HEK293 (cell line): ENCODE measurements around the gene IL6.

Experiments used
- FEZF1 ChIP-seq: fragments of 450-650 bp; formaldehyde crosslinking; IDR thresholded peaks from 2 replicates; pipeline ENCODE4 v1.5.1; 2016; ENCODE audit warnings: missing biosample characterization, missing genetic modification characterization
- GLI2 ChIP-seq: fragments of 450-650 bp; formaldehyde crosslinking; IDR thresholded peaks from 2 replicates; pipeline ENCODE4; 2017; ENCODE audit warnings: missing biosample characterization, missing genetic modification characterization, low read depth, borderline replicate concordance
- MZF1 ChIP-seq: fragments of 450-650 bp; formaldehyde crosslinking; IDR thresholded peaks from 2 replicates; pipeline ENCODE4 v1.5.1; 2017; ENCODE audit warnings: missing biosample characterization, missing genetic modification characterization, borderline replicate concordance
- SETDB1 ChIP-seq: IDR thresholded peaks from one replicate; pipeline ENCODE4 v1.6.1; 2017; ENCODE audit warnings: mild to moderate bottlenecking, low read length, moderate library complexity, mixed read lengths; ENCODE audit not compliant: insufficient read length
- SP2 ChIP-seq: fragments of 450-650 bp; formaldehyde crosslinking; IDR thresholded peaks from 2 replicates; pipeline ENCODE4 v1.5.1; 2016; ENCODE audit warnings: missing biosample characterization, missing genetic modification characterization
- ZBTB48 ChIP-seq: fragments of 450-650 bp; formaldehyde crosslinking; IDR thresholded peaks from 2 replicates; pipeline ENCODE4 v1.5.1; 2016; ENCODE audit warnings: missing biosample characterization, missing genetic modification characterization
- ZNF10 ChIP-seq: fragments of 450-650 bp; formaldehyde crosslinking; IDR thresholded peaks from 2 replicates; pipeline ENCODE4 v1.5.1; 2017; ENCODE audit warnings: missing biosample characterization, missing genetic modification characterization
- ZNF132 ChIP-seq: fragments of 450-650 bp; formaldehyde crosslinking; IDR thresholded peaks from 2 replicates; pipeline ENCODE4 v1.5.1; 2017; ENCODE audit warnings: missing biosample characterization, missing genetic modification characterization, borderline replicate concordance
- ZNF223 ChIP-seq: fragments of 450-650 bp; formaldehyde crosslinking; IDR thresholded peaks from 2 replicates; pipeline ENCODE4 v1.5.1; 2016; ENCODE audit warnings: missing biosample characterization, missing genetic modification characterization
- ZNF23 ChIP-seq: fragments of 450-650 bp; formaldehyde crosslinking; IDR thresholded peaks from 2 replicates; pipeline ENCODE4 v1.5.1; 2016; ENCODE audit warnings: missing biosample characterization, missing genetic modification characterization, borderline replicate concordance
- ZNF335 ChIP-seq: fragments of 450-650 bp; formaldehyde crosslinking; conservative IDR thresholded peaks from 2 replicates; pipeline ENCODE4 v1.5.1; 2016; ENCODE audit warnings: missing biosample characterization, missing genetic modification characterization
- ZNF341 ChIP-seq: fragments of 450-650 bp; formaldehyde crosslinking; IDR thresholded peaks from 2 replicates; pipeline ENCODE4; 2016; ENCODE audit warnings: low read depth, missing biosample characterization, missing genetic modification characterization
- ZNF391 ChIP-seq: fragments of 450-650 bp; formaldehyde crosslinking; IDR thresholded peaks from 2 replicates; pipeline ENCODE4 v1.5.1; 2016; ENCODE audit warnings: low read depth, missing biosample characterization, missing genetic modification characterization, borderline replicate concordance
- ZNF394 ChIP-seq: fragments of 450-650 bp; formaldehyde crosslinking; IDR thresholded peaks from 2 replicates; pipeline ENCODE4 v1.5.1; 2016; ENCODE audit warnings: missing biosample characterization, missing genetic modification characterization, mild to moderate bottlenecking, moderate library complexity, borderline replicate concordance
- ZNF416 ChIP-seq: fragments of 450-650 bp; formaldehyde crosslinking; IDR thresholded peaks from 2 replicates; pipeline ENCODE4 v1.5.1; 2016; ENCODE audit warnings: missing biosample characterization, missing genetic modification characterization
- ZNF473 ChIP-seq: fragments of 450-650 bp; formaldehyde crosslinking; IDR thresholded peaks from 2 replicates; pipeline ENCODE4 v1.5.1; 2017; ENCODE audit warnings: missing biosample characterization, missing genetic modification characterization
- ZNF510 ChIP-seq: fragments of 450-650 bp; formaldehyde crosslinking; IDR thresholded peaks from 2 replicates; pipeline ENCODE4 v1.5.1; 2018; ENCODE audit warnings: mild to moderate bottlenecking, missing genetic modification characterization, missing biosample characterization; ENCODE audit not compliant: insufficient replicate concordance
- ZNF549 ChIP-seq: fragments of 450-650 bp; IDR thresholded peaks from 2 replicates; pipeline ENCODE4 v1.5.1; 2018; ENCODE audit warnings: missing biosample characterization, missing genetic modification characterization, mild to moderate bottlenecking, inconsistent platforms, moderate library complexity
- ZNF560 ChIP-seq: fragments of 450-650 bp; formaldehyde crosslinking; IDR thresholded peaks from 2 replicates; pipeline ENCODE4 v1.5.1; 2017; ENCODE audit warnings: missing biosample characterization, missing genetic modification characterization, borderline replicate concordance
- ZNF585B ChIP-seq: fragments of 450-650 bp; formaldehyde crosslinking; IDR thresholded peaks from 2 replicates; pipeline ENCODE4 v1.5.1; 2016; ENCODE audit warnings: missing biosample characterization, missing genetic modification characterization
- ZNF600 ChIP-seq: fragments of 450-650 bp; formaldehyde crosslinking; IDR thresholded peaks from 2 replicates; pipeline ENCODE4 v1.5.1; 2016; ENCODE audit warnings: missing biosample characterization, missing genetic modification characterization
- ZNF654 ChIP-seq: fragments of 450-650 bp; formaldehyde crosslinking; IDR thresholded peaks from 2 replicates; pipeline ENCODE4 v1.5.1; 2016; ENCODE audit warnings: low read depth, missing biosample characterization, missing genetic modification characterization
- ZNF837 ChIP-seq: fragments of 450-650 bp; formaldehyde crosslinking; IDR thresholded peaks from 2 replicates; pipeline ENCODE4 v1.5.1; 2016; ENCODE audit warnings: missing biosample characterization, missing genetic modification characterization
- TF ChIP-seq, protein P1 (sequence below): fragments of 450-650 bp; formaldehyde crosslinking; IDR thresholded peaks from 2 replicates; pipeline ENCODE4 v1.5.1; 2016; ENCODE audit warnings: missing biosample characterization, missing genetic modification characterization
- TF ChIP-seq, protein P2 (sequence below): fragments of 450-650 bp; formaldehyde crosslinking; IDR thresholded peaks from 2 replicates; pipeline ENCODE4 v1.5.1; 2016; ENCODE audit warnings: missing biosample characterization, missing genetic modification characterization, low read depth
- TF ChIP-seq, protein P3 (sequence below): fragments of 450-650 bp; formaldehyde crosslinking; IDR thresholded peaks from 2 replicates; pipeline ENCODE4 v1.5.1; 2016; ENCODE audit warnings: missing biosample characterization, missing genetic modification characterization, low read depth
- TF ChIP-seq, protein P4 (sequence below): fragments of 450-650 bp; formaldehyde crosslinking; IDR thresholded peaks from 2 replicates; pipeline ENCODE4; 2016; ENCODE audit warnings: missing biosample characterization, missing genetic modification characterization
- TF ChIP-seq, protein P5 (sequence below): fragments of 450-650 bp; formaldehyde crosslinking; IDR thresholded peaks from 2 replicates; pipeline ENCODE4 v1.5.1; 2016; ENCODE audit warnings: missing biosample characterization, missing genetic modification characterization
- TF ChIP-seq, protein P6 (sequence below): fragments of 450-650 bp; IDR thresholded peaks from 2 replicates; pipeline ENCODE4 v1.5.1; 2018; ENCODE audit warnings: missing biosample characterization, missing genetic modification characterization

The IL6 gene

DNA sequence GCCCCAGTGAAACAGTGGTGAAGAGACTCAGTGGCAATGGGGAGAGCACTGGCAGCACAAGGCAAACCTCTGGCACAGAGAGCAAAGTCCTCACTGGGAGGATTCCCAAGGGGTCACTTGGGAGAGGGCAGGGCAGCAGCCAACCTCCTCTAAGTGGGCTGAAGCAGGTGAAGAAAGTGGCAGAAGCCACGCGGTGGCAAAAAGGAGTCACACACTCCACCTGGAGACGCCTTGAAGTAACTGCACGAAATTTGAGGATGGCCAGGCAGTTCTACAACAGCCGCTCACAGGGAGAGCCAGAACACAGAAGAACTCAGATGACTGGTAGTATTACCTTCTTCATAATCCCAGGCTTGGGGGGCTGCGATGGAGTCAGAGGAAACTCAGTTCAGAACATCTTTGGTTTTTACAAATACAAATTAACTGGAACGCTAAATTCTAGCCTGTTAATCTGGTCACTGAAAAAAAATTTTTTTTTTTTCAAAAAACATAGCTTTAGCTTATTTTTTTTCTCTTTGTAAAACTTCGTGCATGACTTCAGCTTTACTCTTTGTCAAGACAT is 574 bp upstream of the IL6 start (continued):
- no peak for TF ChIP-seq ZNF391 (tag by site-specific recombination)
- no peak for TF ChIP-seq GLI2
- TF ChIP-seq, protein P1, sequence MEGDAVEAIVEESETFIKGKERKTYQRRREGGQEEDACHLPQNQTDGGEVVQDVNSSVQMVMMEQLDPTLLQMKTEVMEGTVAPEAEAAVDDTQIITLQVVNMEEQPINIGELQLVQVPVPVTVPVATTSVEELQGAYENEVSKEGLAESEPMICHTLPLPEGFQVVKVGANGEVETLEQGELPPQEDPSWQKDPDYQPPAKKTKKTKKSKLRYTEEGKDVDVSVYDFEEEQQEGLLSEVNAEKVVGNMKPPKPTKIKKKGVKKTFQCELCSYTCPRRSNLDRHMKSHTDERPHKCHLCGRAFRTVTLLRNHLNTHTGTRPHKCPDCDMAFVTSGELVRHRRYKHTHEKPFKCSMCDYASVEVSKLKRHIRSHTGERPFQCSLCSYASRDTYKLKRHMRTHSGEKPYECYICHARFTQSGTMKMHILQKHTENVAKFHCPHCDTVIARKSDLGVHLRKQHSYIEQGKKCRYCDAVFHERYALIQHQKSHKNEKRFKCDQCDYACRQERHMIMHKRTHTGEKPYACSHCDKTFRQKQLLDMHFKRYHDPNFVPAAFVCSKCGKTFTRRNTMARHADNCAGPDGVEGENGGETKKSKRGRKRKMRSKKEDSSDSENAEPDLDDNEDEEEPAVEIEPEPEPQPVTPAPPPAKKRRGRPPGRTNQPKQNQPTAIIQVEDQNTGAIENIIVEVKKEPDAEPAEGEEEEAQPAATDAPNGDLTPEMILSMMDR (tag by site-specific recombination) = peak; percentile 49
- TF ChIP-seq, protein P2, sequence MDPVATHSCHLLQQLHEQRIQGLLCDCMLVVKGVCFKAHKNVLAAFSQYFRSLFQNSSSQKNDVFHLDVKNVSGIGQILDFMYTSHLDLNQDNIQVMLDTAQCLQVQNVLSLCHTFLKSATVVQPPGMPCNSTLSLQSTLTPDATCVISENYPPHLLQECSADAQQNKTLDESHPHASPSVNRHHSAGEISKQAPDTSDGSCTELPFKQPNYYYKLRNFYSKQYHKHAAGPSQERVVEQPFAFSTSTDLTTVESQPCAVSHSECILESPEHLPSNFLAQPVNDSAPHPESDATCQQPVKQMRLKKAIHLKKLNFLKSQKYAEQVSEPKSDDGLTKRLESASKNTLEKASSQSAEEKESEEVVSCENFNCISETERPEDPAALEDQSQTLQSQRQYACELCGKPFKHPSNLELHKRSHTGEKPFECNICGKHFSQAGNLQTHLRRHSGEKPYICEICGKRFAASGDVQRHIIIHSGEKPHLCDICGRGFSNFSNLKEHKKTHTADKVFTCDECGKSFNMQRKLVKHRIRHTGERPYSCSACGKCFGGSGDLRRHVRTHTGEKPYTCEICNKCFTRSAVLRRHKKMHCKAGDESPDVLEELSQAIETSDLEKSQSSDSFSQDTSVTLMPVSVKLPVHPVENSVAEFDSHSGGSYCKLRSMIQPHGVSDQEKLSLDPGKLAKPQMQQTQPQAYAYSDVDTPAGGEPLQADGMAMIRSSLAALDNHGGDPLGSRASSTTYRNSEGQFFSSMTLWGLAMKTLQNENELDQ (tag by site-specific recombination) = no peak
- TF ChIP-seq, protein P3, sequence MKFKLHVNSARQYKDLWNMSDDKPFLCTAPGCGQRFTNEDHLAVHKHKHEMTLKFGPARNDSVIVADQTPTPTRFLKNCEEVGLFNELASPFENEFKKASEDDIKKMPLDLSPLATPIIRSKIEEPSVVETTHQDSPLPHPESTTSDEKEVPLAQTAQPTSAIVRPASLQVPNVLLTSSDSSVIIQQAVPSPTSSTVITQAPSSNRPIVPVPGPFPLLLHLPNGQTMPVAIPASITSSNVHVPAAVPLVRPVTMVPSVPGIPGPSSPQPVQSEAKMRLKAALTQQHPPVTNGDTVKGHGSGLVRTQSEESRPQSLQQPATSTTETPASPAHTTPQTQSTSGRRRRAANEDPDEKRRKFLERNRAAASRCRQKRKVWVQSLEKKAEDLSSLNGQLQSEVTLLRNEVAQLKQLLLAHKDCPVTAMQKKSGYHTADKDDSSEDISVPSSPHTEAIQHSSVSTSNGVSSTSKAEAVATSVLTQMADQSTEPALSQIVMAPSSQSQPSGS (tag by site-specific recombination) = no peak
- no peak for TF ChIP-seq ZNF394 (tag by site-specific recombination)
- TF ChIP-seq ZNF10 (tag by site-specific recombination) = peak; percentile 87
- peak; percentile 80 for TF ChIP-seq ZNF600 (tag by site-specific recombination)
- TF ChIP-seq ZNF473 (tag by site-specific recombination) = no peak
- no peak for TF ChIP-seq ZNF837 (tag by site-specific recombination)
- no peak for TF ChIP-seq ZNF560 (tag by site-specific recombination)
- TF ChIP-seq ZNF549 = no peak
- TF ChIP-seq FEZF1 = no peak
- no peak for TF ChIP-seq MZF1
- TF ChIP-seq, protein P4, sequence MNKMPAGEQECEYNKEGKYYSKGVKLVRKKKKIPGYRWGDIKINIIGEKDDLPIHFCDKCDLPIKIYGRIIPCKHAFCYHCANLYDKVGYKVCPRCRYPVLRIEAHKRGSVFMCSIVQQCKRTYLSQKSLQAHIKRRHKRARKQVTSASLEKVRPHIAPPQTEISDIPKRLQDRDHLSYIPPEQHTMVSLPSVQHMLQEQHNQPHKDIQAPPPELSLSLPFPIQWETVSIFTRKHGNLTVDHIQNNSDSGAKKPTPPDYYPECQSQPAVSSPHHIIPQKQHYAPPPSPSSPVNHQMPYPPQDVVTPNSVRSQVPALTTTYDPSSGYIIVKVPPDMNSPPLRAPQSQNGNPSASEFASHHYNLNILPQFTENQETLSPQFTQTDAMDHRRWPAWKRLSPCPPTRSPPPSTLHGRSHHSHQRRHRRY (tag by site-specific recombination) = no peak
- peak; percentile 60 for TF ChIP-seq ZNF335 (tag by site-specific recombination)
- peak; percentile 64 for TF ChIP-seq ZNF341
- peak; percentile 40 for TF ChIP-seq ZNF654 (tag by site-specific recombination)
- TF ChIP-seq ZNF23 (tag by site-specific recombination) = no peak
- TF ChIP-seq, protein P5, sequence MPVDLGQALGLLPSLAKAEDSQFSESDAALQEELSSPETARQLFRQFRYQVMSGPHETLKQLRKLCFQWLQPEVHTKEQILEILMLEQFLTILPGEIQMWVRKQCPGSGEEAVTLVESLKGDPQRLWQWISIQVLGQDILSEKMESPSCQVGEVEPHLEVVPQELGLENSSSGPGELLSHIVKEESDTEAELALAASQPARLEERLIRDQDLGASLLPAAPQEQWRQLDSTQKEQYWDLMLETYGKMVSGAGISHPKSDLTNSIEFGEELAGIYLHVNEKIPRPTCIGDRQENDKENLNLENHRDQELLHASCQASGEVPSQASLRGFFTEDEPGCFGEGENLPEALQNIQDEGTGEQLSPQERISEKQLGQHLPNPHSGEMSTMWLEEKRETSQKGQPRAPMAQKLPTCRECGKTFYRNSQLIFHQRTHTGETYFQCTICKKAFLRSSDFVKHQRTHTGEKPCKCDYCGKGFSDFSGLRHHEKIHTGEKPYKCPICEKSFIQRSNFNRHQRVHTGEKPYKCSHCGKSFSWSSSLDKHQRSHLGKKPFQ (tag by site-specific recombination) = no peak
- no peak for TF ChIP-seq ZNF416 (tag by site-specific recombination)
- no peak for TF ChIP-seq ZNF585B (tag by site-specific recombination)
- no peak for TF ChIP-seq SETDB1
- no peak for TF ChIP-seq ZNF510 (tag by site-specific recombination)
- TF ChIP-seq ZNF223 = no peak
- TF ChIP-seq ZBTB48 = no peak
- TF ChIP-seq, protein P6, sequence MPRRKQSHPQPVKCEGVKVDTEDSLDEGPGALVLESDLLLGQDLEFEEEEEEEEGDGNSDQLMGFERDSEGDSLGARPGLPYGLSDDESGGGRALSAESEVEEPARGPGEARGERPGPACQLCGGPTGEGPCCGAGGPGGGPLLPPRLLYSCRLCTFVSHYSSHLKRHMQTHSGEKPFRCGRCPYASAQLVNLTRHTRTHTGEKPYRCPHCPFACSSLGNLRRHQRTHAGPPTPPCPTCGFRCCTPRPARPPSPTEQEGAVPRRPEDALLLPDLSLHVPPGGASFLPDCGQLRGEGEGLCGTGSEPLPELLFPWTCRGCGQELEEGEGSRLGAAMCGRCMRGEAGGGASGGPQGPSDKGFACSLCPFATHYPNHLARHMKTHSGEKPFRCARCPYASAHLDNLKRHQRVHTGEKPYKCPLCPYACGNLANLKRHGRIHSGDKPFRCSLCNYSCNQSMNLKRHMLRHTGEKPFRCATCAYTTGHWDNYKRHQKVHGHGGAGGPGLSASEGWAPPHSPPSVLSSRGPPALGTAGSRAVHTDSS (tag by site-specific recombination) = no peak
- no peak for TF ChIP-seq SP2 (tag by site-specific recombination)
- no peak for TF ChIP-seq ZNF132 (tag by site-specific recombination)
